SK-N-SH treated with all-trans-retinoic acid at 6 μM for 48 hours (cell line): Measurements from ENCODE around the gene VPS51.

ENCODE experiments used
- ATAC-seq: fragments of 200-7000 bp; cut with Tn5 transposase; 3 replicates; pipeline ENCODE4 v1.9.1; 2020; ENCODE audit warnings: mild to moderate bottlenecking, moderate library complexity
- ARNTL ChIP-seq: fragments of 450-650 bp; formaldehyde crosslinking; IDR thresholded peaks from 2 replicates; pipeline ENCODE4 v1.5.0; 2020; ENCODE audit warnings: low read depth, mild to moderate bottlenecking, moderate library complexity, borderline replicate concordance
- BACH2 ChIP-seq: fragments of 250-450 bp; sonication (Bioruptor Pico); IDR thresholded peaks from 2 replicates; pipeline ENCODE4 v1.9.0; 2021; ENCODE audit warnings: mild to moderate bottlenecking, borderline replicate concordance
- CREB5 ChIP-seq: fragments of 250-450 bp; sonication (Bioruptor Pico); IDR thresholded peaks from 2 replicates; pipeline ENCODE4 v1.5.1; 2020; ENCODE audit warnings: low read depth, mild to moderate bottlenecking, moderate library complexity
- CSRNP3 ChIP-seq: fragments of 250-450 bp; sonication (Bioruptor Pico); IDR thresholded peaks from 2 replicates; pipeline ENCODE4 v1.5.1; 2021; ENCODE audit warnings: mild to moderate bottlenecking, moderate library complexity
- ESRRG ChIP-seq: fragments of 250-450 bp; sonication (Bioruptor Pico); IDR thresholded peaks from 2 replicates; pipeline ENCODE4 v1.6.1; 2021; ENCODE audit warnings: mild to moderate bottlenecking
- ISL1 ChIP-seq: fragments of 250-450 bp; sonication (Bioruptor Pico); IDR thresholded peaks from 2 replicates; pipeline ENCODE4 v2.1.2; 2022; ENCODE audit warnings: mild to moderate bottlenecking, moderate library complexity
- OSR1 ChIP-seq: fragments of 250-450 bp; sonication (Bioruptor Pico); IDR thresholded peaks from 2 replicates; pipeline ENCODE4 v1.8.0; 2022; ENCODE audit warnings: moderate library complexity, mild to moderate bottlenecking, inconsistent platforms
- PPARA ChIP-seq: fragments of 250-450 bp; sonication (Bioruptor Pico); IDR thresholded peaks from 2 replicates; pipeline ENCODE4 v1.5.0; 2020; ENCODE audit warnings: mild to moderate bottlenecking, borderline replicate concordance
- RARB ChIP-seq: fragments of 250-450 bp; sonication (Bioruptor Pico); IDR thresholded peaks from 2 replicates; pipeline ENCODE4 v1.8.0; 2021; ENCODE audit warnings: mild to moderate bottlenecking, moderate library complexity
- SNAI2 ChIP-seq: fragments of 250-450 bp; sonication (Bioruptor Pico); IDR thresholded peaks from 2 replicates; pipeline ENCODE4 v1.5.0; 2020; ENCODE audit warnings: mild to moderate bottlenecking, moderate library complexity
- TCF4 ChIP-seq: fragments of 250-450 bp; sonication (Bioruptor Pico); IDR thresholded peaks from 2 replicates; pipeline ENCODE4 v1.8.0; 2021; ENCODE audit warnings: mild to moderate bottlenecking, moderate library complexity, borderline replicate concordance
- TOX ChIP-seq: fragments of 250-450 bp; sonication (Bioruptor Pico); IDR thresholded peaks from 2 replicates; pipeline ENCODE4 v1.8.0; 2021; ENCODE audit warnings: mild to moderate bottlenecking, moderate library complexity, borderline replicate concordance
- ZC3H10 ChIP-seq: fragments of 250-450 bp; sonication (Bioruptor Pico); IDR thresholded peaks from 2 replicates; pipeline ENCODE4 v1.5.1; 2021; ENCODE audit warnings: mild to moderate bottlenecking, moderate library complexity
- ZFP3 ChIP-seq: fragments of 250-450 bp; sonication (Bioruptor Pico); IDR thresholded peaks from 2 replicates; pipeline ENCODE4 v1.5.0; 2020; ENCODE audit warnings: mild to moderate bottlenecking, moderate library complexity
- ZFP30 ChIP-seq: fragments of 450-650 bp; formaldehyde crosslinking; IDR thresholded peaks from 2 replicates; pipeline ENCODE4 v1.5.0; 2022; ENCODE audit warnings: mild to moderate bottlenecking, moderate library complexity
- ZNF70 ChIP-seq: fragments of 450-650 bp; formaldehyde crosslinking; IDR thresholded peaks from 2 replicates; pipeline ENCODE4 v1.5.0; 2020; ENCODE audit warnings: mild to moderate bottlenecking, moderate library complexity
- ZNF8 ChIP-seq: fragments of 450-650 bp; formaldehyde crosslinking; IDR thresholded peaks from 2 replicates; pipeline ENCODE4 v1.5.0; 2020; ENCODE audit warnings: mild to moderate bottlenecking, moderate library complexity
- TF ChIP-seq, protein P1 (sequence below): fragments of 250-450 bp; sonication (Bioruptor Pico); IDR thresholded peaks from 2 replicates; pipeline ENCODE4 v1.8.0; 2020; ENCODE audit warnings: mild to moderate bottlenecking, moderate library complexity, borderline replicate concordance
- TF ChIP-seq, protein P2 (sequence below): fragments of 250-450 bp; sonication (Bioruptor Pico); IDR thresholded peaks from 2 replicates; pipeline ENCODE4 v1.5.0; 2020; ENCODE audit warnings: mild to moderate bottlenecking, moderate library complexity
- TF ChIP-seq, protein P3 (sequence below): fragments of 250-450 bp; sonication (Bioruptor Pico); IDR thresholded peaks from 2 replicates; pipeline ENCODE4 v1.8.0; 2021; ENCODE audit warnings: low read depth, mild to moderate bottlenecking, moderate library complexity, borderline replicate concordance

The VPS51 gene

DNA sequence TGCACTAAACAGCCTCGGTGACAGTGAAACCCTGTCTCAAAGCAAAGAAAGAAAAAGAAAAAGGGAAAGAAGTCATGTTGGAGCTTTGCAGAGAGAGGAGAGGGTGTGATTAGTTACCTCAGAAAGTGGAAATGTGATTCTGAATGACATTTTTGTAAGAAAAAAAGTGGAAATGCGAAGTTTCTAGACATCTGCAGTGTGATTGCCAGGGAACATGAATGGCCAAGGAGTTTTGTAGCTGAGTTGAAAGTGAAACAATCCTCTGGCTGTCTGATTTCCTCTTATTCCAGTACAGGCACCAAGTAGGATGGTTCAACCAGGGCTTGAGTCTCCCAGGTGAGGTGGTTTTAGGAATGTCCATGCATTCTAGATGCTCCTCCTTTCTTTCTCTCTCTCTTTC, 56.1 kb downstream of the VPS51 start:
- TF ChIP-seq, protein P1, sequence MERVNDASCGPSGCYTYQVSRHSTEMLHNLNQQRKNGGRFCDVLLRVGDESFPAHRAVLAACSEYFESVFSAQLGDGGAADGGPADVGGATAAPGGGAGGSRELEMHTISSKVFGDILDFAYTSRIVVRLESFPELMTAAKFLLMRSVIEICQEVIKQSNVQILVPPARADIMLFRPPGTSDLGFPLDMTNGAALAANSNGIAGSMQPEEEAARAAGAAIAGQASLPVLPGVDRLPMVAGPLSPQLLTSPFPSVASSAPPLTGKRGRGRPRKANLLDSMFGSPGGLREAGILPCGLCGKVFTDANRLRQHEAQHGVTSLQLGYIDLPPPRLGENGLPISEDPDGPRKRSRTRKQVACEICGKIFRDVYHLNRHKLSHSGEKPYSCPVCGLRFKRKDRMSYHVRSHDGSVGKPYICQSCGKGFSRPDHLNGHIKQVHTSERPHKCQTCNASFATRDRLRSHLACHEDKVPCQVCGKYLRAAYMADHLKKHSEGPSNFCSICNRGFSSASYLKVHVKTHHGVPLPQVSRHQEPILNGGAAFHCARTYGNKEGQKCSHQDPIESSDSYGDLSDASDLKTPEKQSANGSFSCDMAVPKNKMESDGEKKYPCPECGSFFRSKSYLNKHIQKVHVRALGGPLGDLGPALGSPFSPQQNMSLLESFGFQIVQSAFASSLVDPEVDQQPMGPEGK, result no peak
- no peak for TF ChIP-seq ZC3H10 (CRISPR knock-in tag)
- TF ChIP-seq CREB5 (CRISPR knock-in tag), result no peak
- TF ChIP-seq ZFP30 (CRISPR knock-in tag), result no peak
- TF ChIP-seq TCF4 (CRISPR knock-in tag), result no peak
- TF ChIP-seq ZNF8 (CRISPR knock-in tag), result no peak
- TF ChIP-seq, protein P2, sequence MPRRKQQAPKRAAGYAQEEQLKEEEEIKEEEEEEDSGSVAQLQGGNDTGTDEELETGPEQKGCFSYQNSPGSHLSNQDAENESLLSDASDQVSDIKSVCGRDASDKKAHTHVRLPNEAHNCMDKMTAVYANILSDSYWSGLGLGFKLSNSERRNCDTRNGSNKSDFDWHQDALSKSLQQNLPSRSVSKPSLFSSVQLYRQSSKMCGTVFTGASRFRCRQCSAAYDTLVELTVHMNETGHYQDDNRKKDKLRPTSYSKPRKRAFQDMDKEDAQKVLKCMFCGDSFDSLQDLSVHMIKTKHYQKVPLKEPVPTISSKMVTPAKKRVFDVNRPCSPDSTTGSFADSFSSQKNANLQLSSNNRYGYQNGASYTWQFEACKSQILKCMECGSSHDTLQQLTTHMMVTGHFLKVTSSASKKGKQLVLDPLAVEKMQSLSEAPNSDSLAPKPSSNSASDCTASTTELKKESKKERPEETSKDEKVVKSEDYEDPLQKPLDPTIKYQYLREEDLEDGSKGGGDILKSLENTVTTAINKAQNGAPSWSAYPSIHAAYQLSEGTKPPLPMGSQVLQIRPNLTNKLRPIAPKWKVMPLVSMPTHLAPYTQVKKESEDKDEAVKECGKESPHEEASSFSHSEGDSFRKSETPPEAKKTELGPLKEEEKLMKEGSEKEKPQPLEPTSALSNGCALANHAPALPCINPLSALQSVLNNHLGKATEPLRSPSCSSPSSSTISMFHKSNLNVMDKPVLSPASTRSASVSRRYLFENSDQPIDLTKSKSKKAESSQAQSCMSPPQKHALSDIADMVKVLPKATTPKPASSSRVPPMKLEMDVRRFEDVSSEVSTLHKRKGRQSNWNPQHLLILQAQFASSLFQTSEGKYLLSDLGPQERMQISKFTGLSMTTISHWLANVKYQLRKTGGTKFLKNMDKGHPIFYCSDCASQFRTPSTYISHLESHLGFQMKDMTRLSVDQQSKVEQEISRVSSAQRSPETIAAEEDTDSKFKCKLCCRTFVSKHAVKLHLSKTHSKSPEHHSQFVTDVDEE, result no peak
- no peak for TF ChIP-seq RARB
- no peak for TF ChIP-seq SNAI2 (CRISPR knock-in tag)
- TF ChIP-seq PPARA (CRISPR knock-in tag), result no peak
- TF ChIP-seq, protein P3, sequence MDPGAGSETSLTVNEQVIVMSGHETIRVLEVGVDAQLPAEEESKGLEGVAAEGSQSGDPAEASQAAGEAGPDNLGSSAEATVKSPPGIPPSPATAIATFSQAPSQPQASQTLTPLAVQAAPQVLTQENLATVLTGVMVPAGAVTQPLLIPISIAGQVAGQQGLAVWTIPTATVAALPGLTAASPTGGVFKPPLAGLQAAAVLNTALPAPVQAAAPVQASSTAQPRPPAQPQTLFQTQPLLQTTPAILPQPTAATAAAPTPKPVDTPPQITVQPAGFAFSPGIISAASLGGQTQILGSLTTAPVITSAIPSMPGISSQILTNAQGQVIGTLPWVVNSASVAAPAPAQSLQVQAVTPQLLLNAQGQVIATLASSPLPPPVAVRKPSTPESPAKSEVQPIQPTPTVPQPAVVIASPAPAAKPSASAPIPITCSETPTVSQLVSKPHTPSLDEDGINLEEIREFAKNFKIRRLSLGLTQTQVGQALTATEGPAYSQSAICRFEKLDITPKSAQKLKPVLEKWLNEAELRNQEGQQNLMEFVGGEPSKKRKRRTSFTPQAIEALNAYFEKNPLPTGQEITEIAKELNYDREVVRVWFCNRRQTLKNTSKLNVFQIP (CRISPR knock-in tag), result no peak
- no peak for TF ChIP-seq ZNF70 (CRISPR knock-in tag)
- no peak for TF ChIP-seq ESRRG (CRISPR knock-in tag)
- ATAC-seq, result no peak

DNA sequence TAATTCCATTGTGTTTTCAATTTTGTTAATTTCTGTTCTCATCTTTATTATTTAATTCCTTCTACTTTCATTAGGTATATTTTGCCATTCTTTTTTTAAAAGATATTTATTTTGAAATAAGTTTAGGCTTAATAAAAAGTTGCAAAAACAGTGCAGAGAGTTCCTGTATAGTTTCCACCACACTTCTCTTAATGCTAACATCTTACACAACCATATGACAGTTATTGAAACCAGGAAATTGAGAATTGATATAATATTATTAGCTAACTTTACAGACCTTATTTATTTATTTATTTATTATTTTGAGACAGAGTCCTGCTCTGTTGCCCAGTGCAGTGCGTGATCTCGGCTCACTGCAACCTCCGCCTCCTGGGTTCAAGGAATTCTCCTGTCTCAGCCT, 60.2 kb downstream of the VPS51 start:
- TF ChIP-seq CSRNP3 (CRISPR knock-in tag) (no peak), TOX (no peak), OSR1 (no peak), CREB5 (CRISPR knock-in tag) (no peak), PPARA (CRISPR knock-in tag) (no peak), ESRRG (CRISPR knock-in tag) (no peak), ARNTL (CRISPR knock-in tag) (no peak), ISL1 (CRISPR knock-in tag) (no peak), ZFP3 (CRISPR knock-in tag) (no peak), ZNF70 (CRISPR knock-in tag) (no peak), ZNF8 (CRISPR knock-in tag) (no peak), BACH2 (no peak), SNAI2 (CRISPR knock-in tag) (no peak)
- TF ChIP-seq, protein P2, result no peak
- TF ChIP-seq, protein P3 (CRISPR knock-in tag), result no peak
- TF ChIP-seq, all 23 proteins: peak for 0
- ATAC-seq, result no peak
